Neuron (in vitro differentiated cells): ENCODE measurements around the gene BUB1.
"Not testable (repeated sequence)": the region's sequence is repeated elsewhere in the genome, so short reads cannot be mapped to it uniquely, and the experiment has no call there.

Experiments
- H2AFZ ChIP-seq: one replicate; pipeline ENCODE4 v1.6.1; 2013; ENCODE audit warnings: low read depth, mild to moderate bottlenecking, inconsistent platforms, low read length, moderate library complexity
- H3K27me3 ChIP-seq: one replicate; pipeline ENCODE4 v1.6.1; 2013; ENCODE audit warnings: low read length; ENCODE audit not compliant: insufficient read depth
- H3K36me3 ChIP-seq: one replicate; pipeline ENCODE4 v1.6.1; 2013; ENCODE audit warnings: low read length; ENCODE audit not compliant: insufficient read depth
- H3K4me1 ChIP-seq: one replicate; pipeline ENCODE4 v1.6.1; 2013; ENCODE audit warnings: low read length; ENCODE audit not compliant: insufficient read depth
- H3K4me3 ChIP-seq: 2 replicates; pipeline ENCODE4 v1.5.1; 2013; ENCODE audit warnings: mild to moderate bottlenecking, low read length, moderate library complexity
- H3K9me3 ChIP-seq: one replicate; pipeline ENCODE4 v1.6.1; 2013; ENCODE audit warnings: low read length

The BUB1 gene

GRCh38 chr2:110635949-110636628 lies 41.8 kb downstream of the BUB1 start:
- peaks cover 48% of the 10 kb centered on the region for H3K36me3 ChIP-seq
- not testable (repeated sequence) for H2AFZ ChIP-seq, H3K9me3 ChIP-seq, H3K4me1 ChIP-seq, H3K4me3 ChIP-seq, H3K27me3 ChIP-seq

DNA sequence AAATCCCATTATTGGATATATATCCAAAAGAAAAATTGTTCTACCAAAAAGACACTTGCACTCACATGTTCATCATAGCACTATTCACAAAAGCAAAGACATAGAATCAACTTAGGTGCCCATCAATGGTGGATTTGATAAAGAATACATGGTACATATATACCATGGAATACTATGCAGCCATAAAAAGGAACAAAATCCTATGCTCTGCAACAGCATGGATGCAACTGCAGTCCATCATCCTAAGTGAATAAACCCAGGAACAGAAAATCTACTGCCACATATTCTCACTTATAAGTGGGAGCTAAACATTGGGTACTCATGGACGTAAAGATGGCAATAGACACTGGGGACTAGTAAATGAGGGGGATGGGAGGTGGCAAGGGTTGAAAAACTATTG lies 50.5 kb downstream of the BUB1 start:
- not testable (repeated sequence) for H3K4me1 ChIP-seq, H3K4me3 ChIP-seq, H3K27me3 ChIP-seq, H2AFZ ChIP-seq, H3K9me3 ChIP-seq, H3K36me3 ChIP-seq

DNA sequence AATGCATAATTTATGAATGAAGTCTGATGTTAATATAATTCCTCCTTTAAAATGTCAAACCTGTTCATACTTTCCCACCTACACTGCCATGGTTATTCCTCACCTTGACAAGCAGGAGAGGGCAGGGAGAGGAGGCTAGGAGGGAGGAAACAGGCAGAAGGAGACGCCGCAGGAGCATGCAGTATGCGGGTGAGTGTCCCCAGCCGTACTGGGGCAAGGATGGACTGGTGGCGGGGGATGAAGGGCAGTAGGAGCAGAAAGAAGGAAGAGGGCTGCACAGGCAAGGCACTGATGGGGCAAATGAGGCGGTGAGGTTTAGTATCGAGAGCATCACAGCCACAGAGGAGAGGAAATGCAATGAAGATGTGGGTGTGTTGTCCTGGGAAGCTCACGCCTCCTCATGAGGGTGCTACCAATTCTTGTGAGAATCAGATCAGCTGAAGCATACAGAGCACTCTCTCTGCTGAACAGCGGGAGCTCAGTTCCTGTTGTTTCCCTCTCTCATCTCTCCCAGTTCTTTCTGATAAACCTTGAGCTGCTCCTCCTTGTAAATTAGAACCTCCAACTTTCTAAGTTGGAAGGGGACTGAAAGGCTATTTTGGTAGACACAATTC lies 58.4 kb downstream of the BUB1 start:
- not testable (repeated sequence) for H2AFZ ChIP-seq, H3K36me3 ChIP-seq, H3K27me3 ChIP-seq, H3K4me3 ChIP-seq, H3K9me3 ChIP-seq, H3K4me1 ChIP-seq

GRCh38 chr2:110613927-110614326 lies 63.9 kb downstream of the BUB1 start:
- H2AFZ ChIP-seq, H3K27me3 ChIP-seq, H3K9me3 ChIP-seq, H3K36me3 ChIP-seq, H3K4me3 ChIP-seq, H3K4me1 ChIP-seq: not testable (repeated sequence)

- not testable (repeated sequence) for H3K27me3 ChIP-seq, H3K36me3 ChIP-seq
- peak overlapping the region; percentile 21 for H3K4me3 ChIP-seq
Observed at GRCh38 chr2:110610613-110611250, 67.1 kb downstream of the BUB1 start.

DNA sequence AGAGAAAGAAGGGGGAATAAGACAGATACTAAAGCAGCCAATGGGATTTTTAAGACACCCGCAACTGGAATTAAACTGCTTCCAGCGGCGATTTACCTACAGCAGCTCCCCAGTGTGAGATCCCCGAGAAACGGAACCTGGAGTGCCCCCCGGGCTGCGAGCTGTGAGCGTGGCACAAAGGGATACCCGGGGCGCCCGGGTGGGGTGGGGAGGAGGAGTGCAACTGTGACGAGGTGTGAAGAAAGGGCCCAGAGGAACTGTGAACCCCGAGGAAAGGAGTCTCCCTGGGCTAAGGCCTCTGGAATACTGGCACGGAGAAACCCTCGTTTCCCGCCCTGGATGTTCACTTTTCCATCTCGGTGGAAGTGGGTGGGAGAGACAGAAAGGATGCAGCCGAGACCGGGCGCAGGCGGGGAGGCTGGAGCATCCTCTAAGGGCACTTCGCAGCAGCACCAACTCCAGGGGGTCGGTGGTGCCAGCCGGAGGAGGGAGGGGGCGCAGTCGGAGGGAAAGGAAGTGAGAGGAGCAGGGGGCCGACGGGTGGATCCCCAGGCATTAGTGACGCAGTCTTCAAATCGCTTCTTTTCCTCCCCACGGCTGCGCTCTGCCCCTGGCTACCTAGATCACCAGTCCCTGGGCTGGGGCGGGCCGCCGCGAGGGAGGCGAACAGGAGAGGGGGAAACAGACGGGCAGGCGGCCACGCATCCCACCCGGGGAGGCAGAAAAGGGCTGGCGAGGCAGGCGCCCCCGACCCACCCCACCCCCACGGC lies 67.8 kb downstream of the BUB1 start:
- not testable (repeated sequence) for H3K4me1 ChIP-seq, H3K36me3 ChIP-seq, H3K4me3 ChIP-seq, H3K9me3 ChIP-seq, H3K27me3 ChIP-seq, H2AFZ ChIP-seq

More at GRCh38 chr2:110610613-110611250, 67.1 kb downstream of the BUB1 start:
- H3K4me1 ChIP-seq, H2AFZ ChIP-seq, H3K9me3 ChIP-seq: not testable (repeated sequence)

DNA sequence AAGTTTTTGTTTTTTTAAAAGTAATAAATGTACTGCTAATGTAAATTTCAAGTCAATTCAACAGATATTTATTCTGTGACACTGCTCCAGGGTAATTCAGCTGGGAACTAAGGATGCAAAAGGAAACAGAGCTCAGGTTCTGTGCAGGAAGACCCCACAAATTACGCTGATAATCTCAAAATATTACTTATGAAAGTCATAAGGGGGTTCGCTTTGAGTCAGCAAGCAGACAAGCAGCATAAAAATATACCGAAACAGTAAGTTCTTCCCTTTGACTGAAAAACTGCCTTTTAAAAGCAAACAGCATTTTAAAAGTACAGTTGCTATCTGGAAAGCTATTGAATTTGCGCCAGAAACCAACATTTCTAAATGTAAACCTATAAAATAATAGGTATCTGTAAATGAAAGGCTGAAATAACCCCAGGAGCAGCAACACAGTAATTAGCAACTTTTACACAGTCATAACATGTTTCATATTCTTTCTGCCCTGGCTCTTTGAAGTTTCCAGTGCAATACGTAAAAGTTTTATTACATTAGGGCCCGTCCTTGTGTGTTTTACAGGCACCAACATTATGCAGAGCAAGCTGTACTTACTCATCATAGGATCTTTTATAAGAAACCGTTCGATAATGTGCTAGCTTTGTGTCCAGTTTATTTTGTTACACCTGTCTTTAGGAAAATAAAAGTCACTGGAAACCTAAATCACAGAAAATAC lies 68.9 kb downstream of the BUB1 start:
- not testable (repeated sequence) for H3K9me3 ChIP-seq, H3K36me3 ChIP-seq, H3K27me3 ChIP-seq, H2AFZ ChIP-seq, H3K4me1 ChIP-seq, H3K4me3 ChIP-seq

DNA sequence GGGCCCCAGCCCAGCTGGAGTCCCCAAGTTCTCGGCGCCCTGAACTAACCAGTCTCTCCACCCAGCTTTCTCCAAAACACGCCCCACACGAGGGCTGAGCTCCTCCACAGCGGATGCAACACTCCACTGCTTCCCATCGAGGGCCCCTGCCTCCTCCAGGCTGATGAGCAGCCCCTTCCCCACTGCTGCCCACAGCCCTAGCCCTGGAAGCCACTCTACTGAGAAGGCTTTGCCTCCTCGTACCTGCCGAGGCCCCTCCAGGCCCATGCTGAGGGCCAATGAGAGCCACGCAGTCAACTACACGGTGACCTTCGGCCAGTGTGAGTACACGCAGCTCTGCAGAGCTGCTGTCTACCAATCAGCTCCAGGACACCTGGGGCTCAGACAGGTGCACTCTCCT lies 72.8 kb downstream of the BUB1 start:
- H3K9me3 ChIP-seq, H3K36me3 ChIP-seq, H3K4me1 ChIP-seq, H2AFZ ChIP-seq, H3K27me3 ChIP-seq, H3K4me3 ChIP-seq: not testable (repeated sequence)

GRCh38 chr2:110603917-110604591 lies 73.8 kb downstream of the BUB1 start:
- H2AFZ ChIP-seq, H3K4me1 ChIP-seq, H3K36me3 ChIP-seq, H3K9me3 ChIP-seq, H3K27me3 ChIP-seq, H3K4me3 ChIP-seq: not testable (repeated sequence)

- H3K4me3 ChIP-seq, H3K4me1 ChIP-seq, H3K36me3 ChIP-seq, H3K9me3 ChIP-seq, H3K27me3 ChIP-seq, H2AFZ ChIP-seq: not testable (repeated sequence)
Observed at GRCh38 chr2:110602139-110602538, 75.7 kb downstream of the BUB1 start.

DNA sequence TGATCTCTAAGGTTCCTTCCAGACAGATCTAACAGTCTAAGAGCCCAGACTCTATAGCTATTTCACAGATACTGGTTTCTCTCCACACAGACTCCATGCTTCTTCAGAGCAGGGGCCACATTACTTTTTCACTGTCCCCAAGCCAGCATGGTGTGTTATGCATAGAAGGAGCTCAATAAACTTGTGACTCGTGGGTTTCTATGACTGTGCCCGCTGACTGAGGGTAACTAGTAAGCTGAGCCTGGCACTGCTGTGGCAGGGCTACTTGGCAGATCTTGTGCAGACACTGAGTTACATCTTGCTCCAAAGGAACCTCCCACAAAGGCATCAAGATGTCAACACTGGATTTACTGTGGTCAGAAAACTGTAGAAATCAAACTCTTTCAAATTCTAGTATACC lies 85.9 kb downstream of the BUB1 start:
- not testable (repeated sequence) for H3K9me3 ChIP-seq, H3K27me3 ChIP-seq, H3K36me3 ChIP-seq, H3K4me3 ChIP-seq, H3K4me1 ChIP-seq, H2AFZ ChIP-seq

GRCh38 chr2:110589677-110590330 lies 88.1 kb downstream of the BUB1 start:
- not testable (repeated sequence) for H2AFZ ChIP-seq, H3K36me3 ChIP-seq, H3K4me3 ChIP-seq, H3K27me3 ChIP-seq, H3K9me3 ChIP-seq, H3K4me1 ChIP-seq
